Smooth muscle cell (in vitro differentiated cells): Measurements from ENCODE around the gene S100A1. TPM values are rescaled to one million over a fixed set of nuclear protein-coding genes. Genes with fewer than 3 reads are reported as not detected.

Experiments
- DNase-seq: peaks from one replicate; lab custom pipeline; 2025; ENCODE audit not compliant: unreplicated experiment; lab: John Stamatoyannopoulos, UW
- H2AFZ ChIP-seq: fragments of 200-600 bp; sonication (generic); 2 replicates; pipeline ENCODE4 v1.6.0; 2016; ENCODE audit warnings: antibody characterized with exemption, low read depth, mild to moderate bottlenecking
- H3F3A ChIP-seq: fragments of 200-600 bp; sonication (generic); 2 replicates; pipeline ENCODE4 v1.6.0; 2017; ENCODE audit warnings: antibody characterized with exemption, low read depth
- H3K27ac ChIP-seq: fragments of 200-600 bp; sonication (generic); 2 replicates; pipeline ENCODE4 v1.5.1; 2016; ENCODE audit warnings: low read depth, mild to moderate bottlenecking
- H3K27me3 ChIP-seq: fragments of 200-600 bp; sonication (generic); 2 replicates; pipeline ENCODE4 v1.6.1; 2016; ENCODE audit warnings: low read depth, mild to moderate bottlenecking
- H3K36me3 ChIP-seq: fragments of 200-600 bp; sonication (generic); 2 replicates; pipeline ENCODE4 v1.5.1; 2016; ENCODE audit warnings: low read depth
- H3K4me1 ChIP-seq: fragments of 200-600 bp; sonication (generic); 2 replicates; pipeline ENCODE4 v1.5.1; 2016; ENCODE audit warnings: low read depth
- H3K4me2 ChIP-seq: fragments of 200-600 bp; sonication (generic); 2 replicates; pipeline ENCODE4 v1.6.0; 2016; ENCODE audit warnings: mild to moderate bottlenecking
- H3K4me3 ChIP-seq: fragments of 200-600 bp; sonication (generic); 2 replicates; pipeline ENCODE4 v1.5.1; 2016; ENCODE audit warnings: mild to moderate bottlenecking
- H3K79me2 ChIP-seq: fragments of 200-600 bp; sonication (generic); 2 replicates; pipeline ENCODE4 v1.6.0; 2016; ENCODE audit warnings: low read depth, mild to moderate bottlenecking
- H3K9ac ChIP-seq: fragments of 200-600 bp; sonication (generic); 2 replicates; pipeline ENCODE4 v1.6.0; 2016; ENCODE audit warnings: low read depth
- H3K9me3 ChIP-seq: fragments of 200-600 bp; sonication (generic); replicated peaks from 2 replicates; pipeline ENCODE4 v1.5.1; 2016; ENCODE audit warnings: low read depth
- H4K20me1 ChIP-seq: fragments of 200-600 bp; sonication (generic); 2 replicates; pipeline ENCODE4 v1.6.0; 2016; ENCODE audit warnings: low read depth
- WGBS: methylation state at CpG from one replicate; pipeline ENCODE4 v1.1.7; 2016; ENCODE audit warnings: low lambda C conversion rate; 5-methylcytosine and 5-hydroxymethylcytosine counted together
- polyA plus RNA-seq: library from polyadenylated mRNA; unstranded; fragments of >200 nt; fragmentation: Nextera tagmentation; extraction: Ambion mirVana; gene quantifications from 2 replicates; pipeline ENCODE4 v1.2.1, GENCODE V29; 2016
- total RNA-seq: library from RNA; depleted of rRNA; stranded (reverse); fragments of >200 nt; gene quantifications from 2 replicates; pipeline ENCODE4 v1.2.3, GENCODE V29; 2014
- TF ChIP-seq, protein P1 (sequence below): fragments of 200-600 bp; sonication (generic); IDR thresholded peaks from 2 replicates; pipeline ENCODE4 v1.5.1; 2017; ENCODE audit warnings: borderline replicate concordance, mild to moderate bottlenecking, antibody characterized with exemption; ENCODE audit not compliant: insufficient read depth, poor library complexity, severe bottlenecking

Gene S100A1
- total and polyA plus RNA-seq, 2 experiments from 2014 or later, result 1.0 to 8.3 TPM

DNA sequence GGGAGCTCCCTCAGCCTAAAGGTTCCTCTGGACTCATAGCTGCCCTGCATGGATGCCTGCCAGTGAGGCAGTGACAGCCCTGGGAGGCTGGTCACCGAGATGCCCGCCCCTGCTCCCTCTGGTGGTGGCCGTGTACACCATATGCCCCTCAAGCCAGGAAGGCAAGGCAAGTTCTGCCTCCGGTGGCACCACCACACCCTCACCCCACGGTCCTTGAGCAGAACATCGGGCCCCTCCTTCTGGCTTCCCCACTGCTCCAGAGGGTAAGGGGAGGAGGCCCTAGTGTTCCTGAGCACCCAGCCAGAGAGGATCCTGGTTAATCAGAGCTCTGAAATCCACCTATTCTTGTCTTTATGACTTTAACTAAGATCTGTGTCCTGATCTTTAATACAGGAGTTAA is 10.6 kb upstream of the S100A1 start:
- TF ChIP-seq, protein P1, sequence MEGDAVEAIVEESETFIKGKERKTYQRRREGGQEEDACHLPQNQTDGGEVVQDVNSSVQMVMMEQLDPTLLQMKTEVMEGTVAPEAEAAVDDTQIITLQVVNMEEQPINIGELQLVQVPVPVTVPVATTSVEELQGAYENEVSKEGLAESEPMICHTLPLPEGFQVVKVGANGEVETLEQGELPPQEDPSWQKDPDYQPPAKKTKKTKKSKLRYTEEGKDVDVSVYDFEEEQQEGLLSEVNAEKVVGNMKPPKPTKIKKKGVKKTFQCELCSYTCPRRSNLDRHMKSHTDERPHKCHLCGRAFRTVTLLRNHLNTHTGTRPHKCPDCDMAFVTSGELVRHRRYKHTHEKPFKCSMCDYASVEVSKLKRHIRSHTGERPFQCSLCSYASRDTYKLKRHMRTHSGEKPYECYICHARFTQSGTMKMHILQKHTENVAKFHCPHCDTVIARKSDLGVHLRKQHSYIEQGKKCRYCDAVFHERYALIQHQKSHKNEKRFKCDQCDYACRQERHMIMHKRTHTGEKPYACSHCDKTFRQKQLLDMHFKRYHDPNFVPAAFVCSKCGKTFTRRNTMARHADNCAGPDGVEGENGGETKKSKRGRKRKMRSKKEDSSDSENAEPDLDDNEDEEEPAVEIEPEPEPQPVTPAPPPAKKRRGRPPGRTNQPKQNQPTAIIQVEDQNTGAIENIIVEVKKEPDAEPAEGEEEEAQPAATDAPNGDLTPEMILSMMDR, result peak; percentile 49
- Histone ChIP-seq H3K4me2 (no peak overlapping the region), H2AFZ (no peak overlapping the region), H3K4me1 (peaks cover 6% of the 10 kb centered on the region), H3K9me3 (no peaks in the 10 kb centered on the region), H3K36me3 (no peaks in the 10 kb centered on the region), H3K9ac (no peak overlapping the region), H3K27ac (no peak overlapping the region), H4K20me1 (no peaks in the 10 kb centered on the region), H3K27me3 (no peaks in the 10 kb centered on the region), H3K4me3 (no peak overlapping the region), H3F3A (no peaks in the 10 kb centered on the region), H3K79me2 (peaks cover 10% of the 10 kb centered on the region)
- WGBS, result 62% methylated on average over 6 of the region's 6 CpGs
- no peak for DNase-seq

DNA sequence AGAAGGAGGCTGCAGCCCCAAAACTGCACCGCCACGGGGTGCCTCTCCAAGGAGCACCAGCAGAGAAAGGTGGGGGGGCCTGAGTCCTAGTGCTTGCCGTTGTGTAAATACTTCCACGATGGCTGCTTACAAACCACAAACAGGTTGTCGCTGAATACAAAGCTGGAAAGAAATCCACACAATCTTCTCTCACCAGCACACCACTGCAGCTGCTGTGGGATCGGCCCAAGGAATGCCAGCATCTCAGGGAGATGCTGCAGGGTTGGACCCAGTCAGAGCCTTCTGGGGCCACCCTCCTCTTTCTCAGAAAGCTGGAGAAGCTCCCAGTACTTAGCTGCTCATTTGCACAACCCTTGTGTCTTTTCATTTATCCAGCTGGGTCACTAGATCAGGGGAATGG is 9.1 kb upstream of the S100A1 start:
- TF ChIP-seq, protein P1, result no peak
- Histone ChIP-seq H3K27ac (no peak overlapping the region), H3K36me3 (peaks cover 4% of the 10 kb centered on the region), H3K79me2 (no peaks in the 10 kb centered on the region), H3K4me2 (no peak overlapping the region), H2AFZ (no peak overlapping the region), H3F3A (no peaks in the 10 kb centered on the region), H3K4me3 (no peak overlapping the region), H3K9me3 (no peaks in the 10 kb centered on the region), H3K4me1 (no peaks in the 10 kb centered on the region), H3K27me3 (no peaks in the 10 kb centered on the region), H4K20me1 (no peaks in the 10 kb centered on the region), H3K9ac (no peak overlapping the region)
- WGBS, result 95% methylated on average over 6 of the region's 6 CpGs
- DNase-seq, result no peak

DNA sequence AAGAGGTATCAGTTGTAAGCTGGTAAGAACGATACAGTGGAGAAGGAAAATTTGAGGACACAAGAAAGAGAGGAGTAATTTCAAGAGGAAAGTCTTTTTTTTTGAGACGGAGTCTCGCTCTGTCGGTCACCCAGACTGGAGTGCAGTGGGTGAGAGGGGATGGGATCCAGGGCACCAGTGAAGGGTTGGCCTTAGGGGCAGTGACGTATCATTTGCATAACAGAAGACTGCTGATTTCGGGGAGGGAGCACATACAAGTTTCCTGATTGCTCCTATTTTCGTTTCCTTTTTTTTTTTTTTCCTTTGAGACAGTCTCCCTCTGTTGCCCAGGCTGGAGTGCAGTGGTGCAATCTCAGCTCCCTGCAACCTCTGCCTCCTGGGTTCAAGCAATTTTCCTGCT is 5.1 kb upstream of the S100A1 start:
- Histone ChIP-seq H2AFZ (no peak overlapping the region), H4K20me1 (no peaks in the 10 kb centered on the region), H3K36me3 (peaks cover 4% of the 10 kb centered on the region), H3F3A (no peaks in the 10 kb centered on the region), H3K4me2 (no peak overlapping the region), H3K9ac (no peak overlapping the region), H3K4me1 (peaks cover 8% of the 10 kb centered on the region), H3K79me2 (peaks cover 6% of the 10 kb centered on the region), H3K9me3 (no peaks in the 10 kb centered on the region), H3K27me3 (no peaks in the 10 kb centered on the region), H3K4me3 (no peak overlapping the region), H3K27ac (no peak overlapping the region)
- 73% methylated on average over 7 of the region's 7 CpGs for WGBS
- TF ChIP-seq, protein P1, result no peak
- DNase-seq, result no peak

DNA sequence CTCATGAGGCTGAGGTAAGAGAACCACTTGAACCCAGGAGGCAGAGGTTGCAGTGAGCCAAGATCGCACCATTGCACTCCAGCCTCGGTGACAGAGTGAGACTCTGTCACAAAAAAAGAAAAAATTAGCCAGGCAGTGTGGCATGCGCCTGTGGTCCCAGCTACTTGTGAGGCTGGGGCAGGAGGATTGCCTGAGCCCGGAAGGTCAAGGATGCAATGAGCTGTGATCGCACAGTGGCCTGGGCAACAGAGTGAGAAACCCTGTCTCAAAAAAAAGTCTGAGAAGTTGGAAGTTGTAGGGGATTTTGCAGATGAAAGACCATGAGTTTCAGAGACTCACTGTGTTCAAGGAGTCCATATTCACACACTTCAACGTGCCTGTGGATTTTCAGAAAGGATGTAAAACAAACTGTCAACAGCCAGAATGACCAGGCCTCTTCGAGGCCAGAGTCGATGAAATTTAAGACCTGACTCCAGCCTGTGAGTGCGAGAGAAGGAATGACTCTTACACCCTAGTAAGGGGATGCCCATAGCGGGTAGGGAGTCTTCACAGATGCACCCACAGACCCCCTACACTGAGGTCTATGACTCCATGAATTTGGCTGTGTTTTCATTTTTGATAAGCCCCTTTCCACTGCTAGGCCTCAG is 3.1 kb upstream of the S100A1 start:
- peak overlapping the region; percentile 15 for H3K4me2 ChIP-seq
- H3K9ac ChIP-seq, result no peak overlapping the region
- H3K27ac ChIP-seq, result peak overlapping the region; percentile 18
- TF ChIP-seq, protein P1, result no peak
- H2AFZ ChIP-seq, result no peak overlapping the region
- H3K79me2 ChIP-seq, result peaks cover 6% of the 10 kb centered on the region
- no peak overlapping the region for H3K4me3 ChIP-seq
- DNase-seq, result no peak
- H3K36me3 ChIP-seq, result peaks cover 4% of the 10 kb centered on the region
- H3K27me3 ChIP-seq, result no peaks in the 10 kb centered on the region
- no peaks in the 10 kb centered on the region for H3F3A ChIP-seq
- H3K9me3 ChIP-seq, result no peaks in the 10 kb centered on the region
- H4K20me1 ChIP-seq, result no peaks in the 10 kb centered on the region
- peaks cover 17% of the 10 kb centered on the region for H3K4me1 ChIP-seq
- WGBS, result 58% methylated on average over 10 of the region's 10 CpGs
